ENCODE data around the gene CSF1R.

DNA sequence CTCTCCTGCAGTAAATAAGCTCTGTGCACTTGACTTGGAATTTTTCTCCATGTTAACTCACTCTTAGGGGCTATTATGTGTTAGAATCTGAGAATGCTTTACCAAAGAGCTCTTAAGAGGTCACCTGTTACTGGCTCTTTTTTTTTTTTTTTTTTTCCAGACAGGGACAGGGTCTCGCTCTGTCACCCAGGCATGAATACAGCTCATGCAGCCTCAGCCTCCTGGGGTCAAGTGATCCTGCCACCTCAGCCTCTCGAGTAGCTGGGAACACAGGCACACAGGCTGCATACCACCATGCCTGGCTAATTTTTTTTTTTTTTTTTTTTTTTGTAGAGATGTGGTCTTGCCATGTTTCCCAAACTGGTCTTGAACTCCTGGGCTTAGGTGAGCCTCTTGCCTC is 63.7 kb downstream of the CSF1R start:
- TF ChIP-seq, protein P1, sequence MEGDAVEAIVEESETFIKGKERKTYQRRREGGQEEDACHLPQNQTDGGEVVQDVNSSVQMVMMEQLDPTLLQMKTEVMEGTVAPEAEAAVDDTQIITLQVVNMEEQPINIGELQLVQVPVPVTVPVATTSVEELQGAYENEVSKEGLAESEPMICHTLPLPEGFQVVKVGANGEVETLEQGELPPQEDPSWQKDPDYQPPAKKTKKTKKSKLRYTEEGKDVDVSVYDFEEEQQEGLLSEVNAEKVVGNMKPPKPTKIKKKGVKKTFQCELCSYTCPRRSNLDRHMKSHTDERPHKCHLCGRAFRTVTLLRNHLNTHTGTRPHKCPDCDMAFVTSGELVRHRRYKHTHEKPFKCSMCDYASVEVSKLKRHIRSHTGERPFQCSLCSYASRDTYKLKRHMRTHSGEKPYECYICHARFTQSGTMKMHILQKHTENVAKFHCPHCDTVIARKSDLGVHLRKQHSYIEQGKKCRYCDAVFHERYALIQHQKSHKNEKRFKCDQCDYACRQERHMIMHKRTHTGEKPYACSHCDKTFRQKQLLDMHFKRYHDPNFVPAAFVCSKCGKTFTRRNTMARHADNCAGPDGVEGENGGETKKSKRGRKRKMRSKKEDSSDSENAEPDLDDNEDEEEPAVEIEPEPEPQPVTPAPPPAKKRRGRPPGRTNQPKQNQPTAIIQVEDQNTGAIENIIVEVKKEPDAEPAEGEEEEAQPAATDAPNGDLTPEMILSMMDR (IDR thresholded peaks at IDR 0.05), result no peak
- TF ChIP-seq NRF1 (IDR thresholded peaks at IDR 0.05; ENCODE audit: low read depth, low read length), result no peak
- no peak for TF ChIP-seq POLR2AphosphoS5 (IDR thresholded peaks at IDR 0.05; ENCODE audit: low read depth, low read length)
- TF ChIP-seq RFX5 (IDR thresholded peaks at IDR 0.05; ENCODE audit: low read length), result no peak
- TF ChIP-seq TAF1 (IDR thresholded peaks at IDR 0.05; ENCODE audit: borderline replicate concordance, low read depth, low read length), result no peak
- no peak for TF ChIP-seq SMC3 (IDR thresholded peaks at IDR 0.05; ENCODE audit: low read depth, low read length)
- TF ChIP-seq YY1 (IDR thresholded peaks at IDR 0.05; ENCODE audit: low read depth), result no peak
